ENCODE measurements around the gene AHI1.

The AHI1 gene

GRCh38 chr6:135301304-135301703 lies 196.2 kb downstream of the AHI1 start:
- no peak for DNase-seq

DNA sequence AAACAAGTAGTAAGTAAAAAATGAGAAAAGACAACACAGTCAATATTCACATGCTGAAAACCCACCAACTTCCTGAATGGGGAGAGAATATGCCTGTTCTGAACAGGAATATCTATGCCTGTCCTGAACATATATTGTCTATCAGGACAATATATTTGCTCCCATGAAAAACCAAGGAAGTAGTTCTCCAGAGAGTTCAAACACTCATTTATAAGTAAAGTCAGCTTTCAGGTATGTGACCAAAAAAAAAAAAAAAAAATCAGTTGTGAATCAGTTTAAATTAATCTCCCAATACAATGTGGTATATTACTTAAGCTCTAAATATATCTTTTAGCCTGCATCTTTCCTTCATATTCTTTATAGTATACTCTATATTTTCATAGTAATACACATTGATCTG lies 197.0 kb downstream of the AHI1 start:
- DNase-seq, result no peak

DNA sequence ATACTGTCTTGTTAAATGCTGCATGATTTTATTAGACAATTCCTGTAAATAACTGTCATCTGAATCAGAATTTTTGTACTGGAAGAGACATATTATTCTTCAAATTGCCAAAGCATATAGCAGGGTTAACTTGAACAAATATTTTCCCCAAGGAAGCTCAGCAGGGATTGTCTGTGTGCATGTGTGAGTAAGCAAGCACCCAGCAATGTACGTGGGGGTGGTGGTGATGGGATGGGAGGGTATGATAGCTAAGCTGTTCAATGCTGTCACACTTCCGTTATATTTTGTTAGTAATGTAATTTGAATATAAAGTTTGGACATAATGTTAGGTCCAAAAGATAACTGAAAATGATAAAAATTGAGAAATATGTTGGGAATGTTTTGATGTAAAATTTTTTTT lies 198.3 kb downstream of the AHI1 start:
- peak in 1 of 56 donors; percentile 10 for DNase-seq

- no peak for DNase-seq
These were observed 199.1 kb downstream of the AHI1 start for GRCh38 chr6:135298455-135298854.

DNA sequence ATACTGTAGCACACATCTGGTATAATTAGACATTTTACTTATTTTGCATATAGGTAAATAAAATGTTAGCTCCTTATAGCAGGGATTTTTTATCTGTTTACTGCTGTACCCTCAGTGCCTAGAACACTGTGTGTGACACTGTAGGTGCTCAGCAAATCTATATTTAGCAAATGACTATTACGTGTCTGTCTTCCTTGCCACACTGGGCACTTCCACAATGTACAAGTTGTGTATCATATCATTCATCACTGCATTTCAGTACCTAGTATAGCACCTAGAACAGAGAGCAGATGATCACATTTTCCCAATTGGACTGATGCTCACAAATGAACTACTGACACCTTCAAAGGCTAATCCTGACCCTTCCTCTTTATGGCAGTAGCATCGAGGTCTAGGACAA lies 200.8 kb downstream of the AHI1 start:
- DNase-seq, result no peak

DNA sequence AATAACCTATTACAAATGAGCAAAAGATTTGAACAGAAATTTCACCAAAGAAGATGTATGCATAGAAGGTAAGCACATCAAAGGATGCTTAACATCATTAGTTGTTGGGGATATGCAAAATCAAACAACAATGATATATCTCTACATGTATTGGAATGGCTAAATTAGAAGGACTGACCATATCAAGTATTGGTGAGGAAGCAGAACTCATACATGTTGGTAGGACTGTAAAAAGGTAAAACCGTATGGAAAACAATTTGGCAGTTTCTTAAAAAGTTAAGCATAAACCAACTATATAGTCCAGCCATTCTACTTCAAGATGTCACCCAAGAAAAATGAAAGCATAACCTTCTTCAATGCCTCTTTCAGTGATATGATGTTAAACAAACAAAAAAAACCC lies 202.5 kb downstream of the AHI1 start:
- DNase-seq, result no peak

GRCh38 chr6:135291288-135292076 lies 206.1 kb downstream of the AHI1 start:
- no peak for DNase-seq

- DNase-seq, result no peak
These were observed 207.7 kb downstream of the AHI1 start for GRCh38 chr6:135289816-135290215.

DNA sequence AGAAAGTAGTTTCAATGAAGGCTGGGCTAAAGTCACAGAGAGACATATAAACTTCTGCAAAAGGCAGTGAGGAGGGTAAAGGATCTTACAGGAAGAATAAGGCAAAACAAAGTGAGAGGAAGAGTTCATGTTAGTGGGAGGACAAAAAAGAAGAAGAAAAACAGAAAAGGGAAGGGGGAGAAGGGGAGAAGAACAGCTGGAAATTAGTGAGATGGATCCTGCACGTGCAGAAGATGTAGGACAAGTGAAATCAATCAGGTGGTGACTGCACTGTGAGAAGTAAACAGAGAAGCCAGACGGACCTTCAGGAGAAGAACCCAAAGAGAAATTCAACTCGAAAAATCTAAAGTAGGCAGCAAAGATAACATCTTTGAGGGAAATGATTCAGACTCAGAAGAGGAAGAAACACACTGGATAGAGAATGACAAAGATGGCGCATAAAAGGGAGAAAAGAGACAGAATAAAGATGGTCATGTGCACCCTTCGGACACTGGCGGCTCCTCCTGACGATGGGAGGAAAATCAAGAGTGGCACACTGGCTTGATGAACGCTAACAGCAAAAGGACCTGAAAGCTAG lies 210.5 kb downstream of the AHI1 start:
- no peak for DNase-seq

GRCh38 chr6:135285165-135285564 lies 212.4 kb downstream of the AHI1 start:
- no peak for DNase-seq

- no peak for DNase-seq
These were observed 213.6 kb downstream of the AHI1 start for GRCh38 chr6:135283926-135284325.

DNA sequence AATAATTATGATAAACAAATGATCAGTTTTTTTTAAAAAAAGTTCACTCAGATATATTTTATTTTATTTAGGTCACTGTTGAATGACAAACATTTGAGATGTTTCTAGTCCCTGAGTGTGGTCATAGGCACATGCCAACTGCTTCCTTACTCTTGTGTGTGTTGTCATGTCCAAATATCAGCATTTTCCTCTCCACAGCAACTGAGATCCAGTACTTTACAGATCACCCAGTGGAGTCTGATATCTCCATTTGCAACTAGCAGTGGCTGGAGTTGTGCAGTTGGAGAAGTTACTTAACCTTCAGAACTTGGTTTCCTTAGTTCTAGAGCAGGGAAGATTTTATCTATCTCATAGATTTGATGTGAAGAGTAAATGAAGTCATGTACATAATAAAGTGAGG lies 215.1 kb downstream of the AHI1 start:
- no peak for DNase-seq

- DNase-seq, result no peak
These were observed 215.6 kb downstream of the AHI1 start for GRCh38 chr6:135281964-135282363.

DNA sequence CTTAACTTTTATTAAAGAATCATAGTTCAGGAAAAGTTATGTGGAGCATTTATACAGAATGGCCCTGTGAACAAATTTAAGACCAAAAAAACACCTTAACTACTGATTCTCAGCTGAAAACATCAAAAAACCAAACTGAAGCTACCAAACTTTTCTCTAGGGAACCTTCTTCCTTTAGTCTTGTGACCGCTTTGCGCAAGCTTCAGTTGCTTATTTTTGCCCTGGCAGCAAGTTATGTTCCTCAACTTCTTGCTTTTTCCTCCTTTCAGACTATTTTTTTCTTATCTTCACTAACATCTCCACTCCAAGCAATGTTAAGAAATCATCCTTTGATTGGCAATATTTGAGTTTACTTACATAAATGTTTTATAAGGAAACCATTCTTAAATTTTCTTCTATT lies 216.3 kb downstream of the AHI1 start:
- peak in 1 of 56 donors; percentile 9 for DNase-seq

GRCh38 chr6:135280375-135281136 lies 217.0 kb downstream of the AHI1 start:
- DNase-seq, result no peak

GRCh38 chr6:135277422-135277821 lies 220.1 kb downstream of the AHI1 start:
- DNase-seq, result no peak

DNA sequence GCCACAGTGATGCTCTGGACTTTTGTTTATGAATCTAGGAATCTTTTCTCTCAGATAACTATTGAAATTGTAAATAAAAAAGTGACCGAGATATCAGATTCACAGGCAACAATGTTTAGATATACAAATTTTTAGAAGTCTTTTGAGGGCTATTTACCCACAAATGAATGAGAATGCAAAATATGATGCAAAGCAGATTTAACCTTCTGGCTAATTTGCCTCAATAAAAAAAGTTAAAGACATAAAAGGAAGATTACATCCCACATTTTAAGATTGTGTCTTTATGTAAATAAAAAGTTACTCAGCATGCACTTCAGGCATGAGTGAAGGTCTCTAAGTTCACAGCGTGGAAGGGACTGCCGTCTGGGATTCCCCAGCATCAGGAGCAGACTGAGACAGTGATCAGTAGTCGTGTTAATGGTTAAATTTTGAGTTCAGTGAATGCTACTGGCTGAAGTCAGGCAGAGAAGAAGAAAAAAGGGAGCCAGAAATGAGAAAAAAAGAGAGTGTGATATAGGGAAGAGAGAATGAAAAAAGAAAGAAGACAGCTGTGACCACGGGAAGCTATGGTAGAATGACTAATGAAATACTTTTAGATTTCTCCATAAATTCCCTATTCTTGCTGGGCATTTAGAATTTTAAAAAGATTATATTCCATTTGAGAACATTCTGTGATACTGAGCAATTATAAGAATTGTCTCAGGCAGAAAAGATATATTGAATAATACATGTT lies 222.8 kb downstream of the AHI1 start:
- DNase-seq, result no peak

DNA sequence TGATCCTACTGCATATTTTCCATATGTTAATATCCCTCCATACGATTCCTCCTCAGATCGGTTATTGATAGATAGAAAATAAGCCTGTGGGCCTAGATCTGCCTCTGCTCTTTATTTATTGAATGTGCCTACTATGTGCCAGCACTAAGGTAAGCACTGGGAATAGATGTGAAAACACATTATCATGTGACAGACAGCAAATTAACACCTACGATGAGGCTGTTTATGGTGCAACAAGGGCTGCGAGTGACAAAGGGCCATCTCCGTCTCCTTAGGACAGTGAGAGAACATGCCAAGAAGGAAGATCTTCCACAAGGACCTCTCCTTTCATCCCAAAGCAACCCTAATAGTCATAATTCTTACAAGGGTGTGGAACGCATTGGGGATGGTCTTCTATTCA lies 225.9 kb downstream of the AHI1 start:
- DNase-seq, result no peak

DNA sequence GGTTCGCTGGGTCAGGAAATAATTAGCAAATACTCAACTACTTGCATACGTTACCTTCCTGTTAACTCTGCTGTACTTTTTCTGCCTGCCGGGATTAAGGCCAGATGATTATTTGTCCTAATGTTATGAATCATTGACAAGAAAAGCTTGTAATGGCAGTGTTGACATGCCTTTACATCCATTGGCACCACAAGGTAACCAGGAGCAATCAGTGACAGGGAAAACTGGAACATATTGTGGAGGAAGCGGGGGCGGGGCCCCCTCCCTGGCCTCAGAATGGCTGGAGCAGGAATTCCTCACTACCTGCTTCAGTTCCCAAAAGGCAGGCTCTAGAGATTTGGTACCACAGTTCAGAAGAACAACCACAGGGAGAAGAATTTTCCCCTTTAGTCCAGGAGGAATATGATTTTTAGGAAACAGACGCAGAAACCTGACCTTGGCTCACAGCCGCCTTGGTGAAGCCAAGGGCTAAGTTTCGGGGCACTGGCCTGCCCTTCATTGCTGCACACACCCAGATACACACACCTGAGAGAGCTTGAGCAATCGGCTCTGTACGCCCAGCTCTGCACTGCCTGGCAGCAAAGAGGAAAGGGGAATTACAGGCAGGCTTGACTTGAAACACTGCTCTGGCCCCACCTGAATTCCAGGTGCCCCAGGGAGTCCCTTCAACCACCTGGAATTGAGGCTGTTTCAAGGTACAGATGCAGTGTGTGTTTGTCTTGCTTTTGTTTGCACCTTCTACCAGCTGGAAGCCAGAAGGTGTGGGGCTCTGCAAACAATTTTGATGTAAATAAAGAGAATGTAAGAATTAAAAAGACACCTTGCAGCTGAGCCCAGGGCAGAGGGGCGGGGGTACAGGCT lies 226.6 kb downstream of the AHI1 start:
- no peak for DNase-seq

- no peak for DNase-seq
These were observed 228.1 kb downstream of the AHI1 start for GRCh38 chr6:135269481-135269891.

- no peak for DNase-seq
These were observed 228.8 kb downstream of the AHI1 start for GRCh38 chr6:135268740-135269139.
